RWPE2 (cell line): ENCODE measurements around the gene TOE1.
A peak's percentile ranks its signal among the peaks of the same experiment; 100 is the strongest.
"Not testable (repeated sequence)": the region's sequence is repeated elsewhere in the genome, so short reads cannot be mapped to it uniquely, and the experiment has no call there.

Experiments used
- ATAC-seq: fragments of 200-7000 bp; cut with Tn5 transposase; 3 replicates; pipeline ENCODE4 v1.9.1; 2021; ENCODE audit warnings: low read depth
- DNase-seq: peaks from one replicate; pipeline ENCODE4 v3.0.0-alpha.2; 2020; ENCODE audit warnings: low spot score
- H3K27ac ChIP-seq: fragments of 450-650 bp; 2 replicates; pipeline ENCODE4 v1.5.1; 2017; ENCODE audit warnings: mild to moderate bottlenecking; ENCODE audit not compliant: poor library complexity, severe bottlenecking
- H3K27me3 ChIP-seq: fragments of 250-450 bp; sonication (Bioruptor Pico); 2 replicates; pipeline ENCODE4 v1.5.1; 2021; ENCODE audit warnings: mild to moderate bottlenecking, moderate library complexity; ENCODE audit not compliant: insufficient read depth, poor library complexity, severe bottlenecking
- H3K36me3 ChIP-seq: fragments of 250-450 bp; sonication (Bioruptor Pico); 2 replicates; pipeline ENCODE4 v1.5.1; 2020; ENCODE audit warnings: low read depth, mild to moderate bottlenecking, moderate library complexity
- H3K4me1 ChIP-seq: fragments of 250-450 bp; sonication (Bioruptor Pico); 2 replicates; pipeline ENCODE4 v1.5.1; 2021; ENCODE audit warnings: mild to moderate bottlenecking, moderate library complexity; ENCODE audit not compliant: insufficient read depth, poor library complexity, severe bottlenecking
- H3K4me3 ChIP-seq: fragments of 250-450 bp; sonication (Bioruptor Pico); 2 replicates; pipeline ENCODE4 v1.5.1; 2021; ENCODE audit warnings: mild to moderate bottlenecking, moderate library complexity; ENCODE audit not compliant: severe bottlenecking
- H3K9me3 ChIP-seq: fragments of 250-450 bp; sonication (Bioruptor Pico); 2 replicates; pipeline ENCODE4 v1.5.1; 2021; ENCODE audit warnings: mild to moderate bottlenecking, moderate library complexity; ENCODE audit not compliant: severe bottlenecking
- CTCF ChIP-seq: fragments of 450-650 bp; IDR thresholded peaks from one replicate; pipeline ENCODE4 v1.5.1; 2017; ENCODE audit warnings: mild to moderate bottlenecking, moderate library complexity; ENCODE audit not compliant: poor library complexity, severe bottlenecking

The TOE1 gene

DNA sequence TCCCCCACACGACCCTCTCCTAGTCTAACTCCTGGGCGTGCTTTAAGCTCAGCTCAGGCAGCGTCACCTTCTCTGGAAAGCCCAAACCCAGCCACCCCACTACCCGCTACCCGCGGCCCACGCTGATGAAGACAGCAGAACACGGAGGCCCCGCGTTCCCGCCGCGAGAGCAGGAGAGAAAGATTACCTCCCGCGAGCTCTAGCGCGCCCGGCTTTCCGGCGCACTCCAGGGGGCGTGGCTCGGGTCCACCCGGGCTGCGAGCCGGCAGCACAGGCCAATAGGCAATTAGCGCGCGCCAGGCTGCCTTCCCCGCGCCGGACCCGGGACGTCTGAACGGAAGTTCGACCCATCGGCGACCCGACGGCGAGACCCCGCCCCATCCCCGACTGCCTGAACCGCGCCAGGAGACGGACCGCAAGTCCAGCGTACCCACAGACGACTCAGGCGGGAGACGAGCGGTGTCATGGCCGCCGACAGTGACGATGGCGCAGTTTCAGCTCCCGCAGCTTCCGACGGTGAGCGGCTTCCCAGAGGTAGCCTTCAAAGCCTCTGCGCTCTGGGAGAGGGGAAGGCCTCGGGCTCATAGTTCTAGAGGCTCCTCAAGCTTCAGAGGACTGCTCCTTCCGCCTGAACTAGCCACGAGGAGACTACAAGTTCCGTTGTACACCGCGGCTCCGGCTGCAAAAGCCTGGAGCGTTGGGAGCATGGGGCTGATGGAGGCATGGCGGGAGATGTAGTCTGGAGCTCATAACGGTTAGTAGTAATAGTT is at the start of gene TOE1, which contains the start of gene MUTYH:
Gene TOE1, plus strand, starts transcription at position 382 of the 770 bp plus-strand sequence. Its CDS starts 83 bp downstream, at position 465.
Gene MUTYH, minus strand, starts transcription at position 652 of the 770 bp plus-strand sequence. CDS start 5,935 bp downstream, outside the sequence.
- no peaks in the 10 kb centered on the region for H3K4me1 ChIP-seq
- ATAC-seq (peak; percentile 82), DNase-seq (peak; percentile 95)
- H3K9me3 ChIP-seq = no peaks in the 10 kb centered on the region
- no peak for TF ChIP-seq CTCF
- H3K4me3 ChIP-seq = peak within 1 kb of the TSS; percentile 55
- peak within 1 kb of the TSS; percentile 81 for H3K27ac ChIP-seq
- H3K27me3 ChIP-seq = no peaks in the 10 kb centered on the region
- H3K36me3 ChIP-seq = peaks cover 34% of the 10 kb centered on the region

- not testable (repeated sequence) for ATAC-seq, H3K27ac ChIP-seq, H3K36me3 ChIP-seq, DNase-seq, H3K9me3 ChIP-seq, H3K4me3 ChIP-seq, H3K27me3 ChIP-seq, H3K4me1 ChIP-seq
Measured at GRCh38 chr1:45291002-45291401, 49.0 kb upstream of the TOE1 start.

GRCh38 chr1:45291716-45292115 is 48.3 kb upstream of the TOE1 start:
- Histone ChIP-seq H3K27ac (no peak overlapping the region), H3K4me3 (no peak overlapping the region), H3K9me3 (no peaks in the 10 kb centered on the region), H3K4me1 (no peaks in the 10 kb centered on the region), H3K27me3 (no peaks in the 10 kb centered on the region), H3K36me3 (no peaks in the 10 kb centered on the region)
- DNase-seq = no peak
- ATAC-seq = no peak
- no peak for TF ChIP-seq CTCF

GRCh38 chr1:45297666-45298356 is 42.2 kb upstream of the TOE1 start:
- no peaks in the 10 kb centered on the region for H3K4me1 ChIP-seq
- H3K27ac ChIP-seq = no peak overlapping the region
- ATAC-seq (no peak), DNase-seq (no peak)
- no peaks in the 10 kb centered on the region for H3K36me3 ChIP-seq
- H3K4me3 ChIP-seq = no peak overlapping the region
- H3K27me3 ChIP-seq = no peaks in the 10 kb centered on the region
- no peaks in the 10 kb centered on the region for H3K9me3 ChIP-seq
- no peak for TF ChIP-seq CTCF

DNA sequence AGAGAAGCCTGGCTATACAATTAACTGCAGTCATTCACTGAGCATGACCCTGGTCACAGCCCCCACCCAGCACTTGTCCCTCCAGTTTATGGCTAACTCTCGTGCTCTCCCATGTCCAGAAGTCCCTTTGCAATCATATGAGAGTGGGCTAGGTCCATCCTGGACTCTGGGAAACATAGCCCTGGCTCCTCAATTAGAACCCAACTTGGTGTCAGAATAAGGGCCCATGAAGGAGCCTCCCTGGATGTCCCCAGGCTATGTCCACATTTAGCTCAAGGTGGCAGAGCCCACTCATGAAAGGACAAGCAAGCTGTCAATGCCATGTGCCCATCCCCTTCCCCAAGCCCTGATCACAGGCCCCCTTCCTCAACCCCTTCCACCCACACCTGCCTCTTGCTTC is 40.7 kb upstream of the TOE1 start:
- Histone ChIP-seq H3K9me3 (no peaks in the 10 kb centered on the region), H3K4me1 (peaks cover under 1% of the 10 kb centered on the region), H3K27me3 (no peaks in the 10 kb centered on the region), H3K36me3 (no peaks in the 10 kb centered on the region), H3K4me3 (no peak overlapping the region), H3K27ac (no peak overlapping the region)
- TF ChIP-seq CTCF = no peak
- ATAC-seq (no peak), DNase-seq (no peak)
